H1 (cell line): ENCODE results near the gene PARD6B. TPM values are rescaled to one million over a fixed set of nuclear protein-coding genes. Genes with fewer than 3 reads are reported as not detected.
A peak's percentile ranks its signal among the peaks of the same experiment; 100 is the strongest.

Experiments
- CHD2 ChIP-seq: IDR thresholded peaks from 2 replicates; pipeline ENCODE4 v1.6.1; 2012; ENCODE audit warnings: low read length, improper control_type of control experiment
- GTF2F1 ChIP-seq: IDR thresholded peaks from 2 replicates; pipeline ENCODE4 v1.6.1; 2012; ENCODE audit warnings: low read depth, low read length, improper control_type of control experiment, borderline replicate concordance
- SAP30 ChIP-seq: fragments of 300-600 bp; sonication (generic); IDR thresholded peaks from 2 replicates; pipeline ENCODE4 v1.7.1; 2012; ENCODE audit warnings: low read length, moderate library complexity, mild to moderate bottlenecking, inconsistent platforms; ENCODE audit not compliant: insufficient read depth, insufficient replicate concordance
- SUZ12 ChIP-seq: fragments of 200-600 bp; sonication (generic); IDR thresholded peaks from 2 replicates; pipeline ENCODE4 v1.6.1; 2012; ENCODE audit warnings: mild to moderate bottlenecking, inconsistent platforms, low read length, moderate library complexity, mixed read lengths
- TAF1 ChIP-seq: IDR thresholded peaks from 2 replicates; pipeline ENCODE4 v1.6.1; 2011; ENCODE audit warnings: mild to moderate bottlenecking, low read depth, low read length
- TCF12 ChIP-seq: IDR thresholded peaks from 2 replicates; pipeline ENCODE4 v1.6.1; 2011; ENCODE audit warnings: low read depth, mild to moderate bottlenecking, low read length
- polyA plus RNA-seq, 7 experiments: library from polyadenylated mRNA; depleted of rRNA in 3 of 7; stranded (reverse) in 5 of 7; unstranded in 2 of 7; fragments of >200 nt in 5 of 7; fragments of 200-250 nt in 2 of 7; gene quantifications; 1 replicate in 5 of 7; 2 replicates in 1 of 7; 4 replicates in 1 of 7; pipeline versions ENCODE4 v1.2.1 to v1.2.3, GENCODE V29; 2011 to 2013; ENCODE audit warnings: missing spikeins in 2 of 7, mixed read lengths in 2 of 7
- total RNA-seq: library from RNA; stranded (reverse); fragmentation: NEBNext Ultra II Directional; extraction: Animal tissue kit (Norgen Biotek cat#: 25700); gene quantifications from 2 replicates; pipeline ENCODE4 v1.2.1, GENCODE V29; 2021
- TF ChIP-seq, protein P1 (sequence below), 3 experiments: IDR thresholded peaks; 1 replicate in 2 of 3; 2 replicates in 1 of 3; pipeline versions ENCODE4 v1.5.1 to v1.6.1; 2011; ENCODE audit warnings: low read length in 3 of 3, mild to moderate bottlenecking in 3 of 3, inconsistent platforms in 2 of 3, low read depth in 1 of 3, moderate library complexity in 1 of 3; ENCODE audit not compliant: insufficient read depth in 1 of 3; ENCODE audit errors: control extremely low read depth in 1 of 3

PARD6B gene
- total and polyA plus RNA-seq, 2 of the 8 experiments (the other 6 are each of a cell fraction or from before 2014, with no cell fraction given), result 5.2 to 34.1 TPM

DNA sequence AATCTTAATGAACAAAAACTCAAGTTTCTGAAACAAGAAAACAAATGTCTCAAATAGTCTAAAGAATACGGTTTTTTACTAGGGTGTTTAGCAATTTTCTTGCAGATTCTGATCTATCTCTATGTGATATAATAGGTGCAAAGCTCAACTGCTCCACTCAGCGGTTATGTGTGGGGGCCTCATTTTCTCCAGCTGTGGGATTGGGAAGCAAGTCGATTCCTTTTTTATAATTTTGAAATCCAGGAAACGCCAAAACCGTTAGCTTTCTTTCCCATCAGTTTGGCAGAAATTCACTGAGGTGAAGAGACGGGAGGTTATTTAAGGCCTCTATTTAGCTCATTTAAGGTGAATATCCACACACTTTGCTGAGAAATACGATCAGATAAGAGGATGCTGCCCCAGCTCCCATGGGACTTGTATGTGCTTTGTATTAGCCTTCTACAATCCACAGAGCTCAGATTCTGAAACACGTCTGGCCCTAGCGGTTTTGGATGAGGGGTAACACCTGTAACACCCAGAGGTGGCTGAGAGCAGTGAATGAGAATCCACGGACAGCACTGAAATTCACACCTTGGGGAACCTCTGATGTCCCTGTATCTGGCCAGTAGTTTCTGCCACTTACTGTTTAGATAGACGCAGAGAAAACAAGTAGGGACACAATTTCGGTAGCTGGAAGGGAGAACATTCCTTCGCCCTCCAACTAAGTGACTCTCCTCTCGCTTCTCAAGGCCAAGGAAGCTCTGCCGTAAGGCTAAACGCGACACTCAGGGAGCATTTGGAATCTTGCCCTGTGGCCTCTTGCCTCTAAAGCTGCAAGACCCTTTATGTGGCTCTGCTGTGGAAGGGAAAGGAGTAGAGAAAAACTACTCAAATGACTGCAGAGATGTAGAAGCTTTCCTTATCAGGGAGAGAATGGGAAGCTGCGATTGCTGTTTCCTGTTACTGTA, 56.9 kb downstream of the PARD6B start (continued):
- TF ChIP-seq, protein P1, sequence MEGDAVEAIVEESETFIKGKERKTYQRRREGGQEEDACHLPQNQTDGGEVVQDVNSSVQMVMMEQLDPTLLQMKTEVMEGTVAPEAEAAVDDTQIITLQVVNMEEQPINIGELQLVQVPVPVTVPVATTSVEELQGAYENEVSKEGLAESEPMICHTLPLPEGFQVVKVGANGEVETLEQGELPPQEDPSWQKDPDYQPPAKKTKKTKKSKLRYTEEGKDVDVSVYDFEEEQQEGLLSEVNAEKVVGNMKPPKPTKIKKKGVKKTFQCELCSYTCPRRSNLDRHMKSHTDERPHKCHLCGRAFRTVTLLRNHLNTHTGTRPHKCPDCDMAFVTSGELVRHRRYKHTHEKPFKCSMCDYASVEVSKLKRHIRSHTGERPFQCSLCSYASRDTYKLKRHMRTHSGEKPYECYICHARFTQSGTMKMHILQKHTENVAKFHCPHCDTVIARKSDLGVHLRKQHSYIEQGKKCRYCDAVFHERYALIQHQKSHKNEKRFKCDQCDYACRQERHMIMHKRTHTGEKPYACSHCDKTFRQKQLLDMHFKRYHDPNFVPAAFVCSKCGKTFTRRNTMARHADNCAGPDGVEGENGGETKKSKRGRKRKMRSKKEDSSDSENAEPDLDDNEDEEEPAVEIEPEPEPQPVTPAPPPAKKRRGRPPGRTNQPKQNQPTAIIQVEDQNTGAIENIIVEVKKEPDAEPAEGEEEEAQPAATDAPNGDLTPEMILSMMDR (IDR thresholded peaks at IDR 0.05; ENCODE audit: control extremely low read depth in 1 of 3, insufficient read depth in 1 of 3, low read depth in 1 of 3, low read length in 3 of 3), result peak; percentile 4 to 43 (median 40)
- TF ChIP-seq SAP30 (no peak), TAF1 (no peak), GTF2F1 (no peak), CHD2 (no peak), TCF12 (no peak), SUZ12 (no peak)
